Endometrial microvascular endothelial cells (primary cell): ENCODE results near the gene KBTBD7. TPM values are rescaled to one million over a fixed set of nuclear protein-coding genes. Genes with fewer than 3 reads are reported as not detected.

ENCODE experiments used
- in situ Hi-C: cut with HindIII; loops from 2 replicates; pipeline ENCODE4 v1.10.0; 2017; ENCODE audit warnings: low sequenced_read_pairs, low pct_unique_long_range_greater_than_20kb; ENCODE audit errors: inconsistent ontology term
- total RNA-seq: library from RNA; depleted of rRNA; stranded (reverse); fragments of >200 nt; gene quantifications from one replicate; pipeline ENCODE4 v1.2.3, GENCODE V29; 2015; ENCODE audit errors: inconsistent ontology term

Gene KBTBD7
- 1.5 TPM for total RNA-seq

- in situ Hi-C loops: no loop called here
These were observed at the start of gene KBTBD7 for GRCh38 chr13:41193919-41194824. Gene KBTBD7, minus strand, starts transcription at chr13:41194569. Its CDS starts 312 bp downstream, at chr13:41194257.

GRCh38 chr13:41241626-41242025 is 47.3 kb upstream of the KBTBD7 start:
- in situ Hi-C loops: no loop called here

GRCh38 chr13:41236369-41236768 is 42.0 kb upstream of the KBTBD7 start:
- in situ Hi-C loops: no loop called here

GRCh38 chr13:41232578-41233480 is 38.5 kb upstream of the KBTBD7 start:
- in situ Hi-C loops: no loop called here

GRCh38 chr13:41231786-41232185 is 37.4 kb upstream of the KBTBD7 start:
- in situ Hi-C loops: no loop called here

- in situ Hi-C loops: no loop called here
These were observed 36.8 kb upstream of the KBTBD7 start for GRCh38 chr13:41231025-41231677.

- in situ Hi-C loops: no loop called here
These were observed 35.0 kb upstream of the KBTBD7 start for GRCh38 chr13:41229356-41229755.

- in situ Hi-C loops: no loop called here
These were observed 30.0 kb upstream of the KBTBD7 start for GRCh38 chr13:41224113-41225110.

GRCh38 chr13:41222259-41222852 is 28.0 kb upstream of the KBTBD7 start:
- in situ Hi-C loops: no loop called here

GRCh38 chr13:41220401-41220800 is 26.0 kb upstream of the KBTBD7 start:
- in situ Hi-C loops: no loop called here

- in situ Hi-C loops: no loop called here
These were observed 21.8 kb upstream of the KBTBD7 start for GRCh38 chr13:41216160-41216559.

GRCh38 chr13:41213919-41214318 is 19.6 kb upstream of the KBTBD7 start:
- in situ Hi-C loops: no loop called here

GRCh38 chr13:41213316-41213715 is 18.9 kb upstream of the KBTBD7 start:
- in situ Hi-C loops: no loop called here

GRCh38 chr13:41212881-41213280 is 18.5 kb upstream of the KBTBD7 start:
- in situ Hi-C loops: no loop called here

GRCh38 chr13:41211062-41211461 is 16.7 kb upstream of the KBTBD7 start:
- in situ Hi-C loops: no loop called here

- in situ Hi-C loops: no loop called here
These were observed 12.1 kb upstream of the KBTBD7 start for GRCh38 chr13:41206467-41206866.

GRCh38 chr13:41203810-41204209 is 9.4 kb upstream of the KBTBD7 start:
- in situ Hi-C loops: no loop called here

- in situ Hi-C loops: no loop called here
These were observed 5.8 kb upstream of the KBTBD7 start for GRCh38 chr13:41200126-41200525.
